IPS DF 19.7 (cell line): ENCODE data around the gene RADIL.

Experiments
- DNase-seq: peaks from one replicate; pipeline ENCODE4 v3.0.0-alpha.2; 2013; ENCODE audit warnings: low read depth, low spot score

Gene RADIL

GRCh38 chr7:4775848-4776623, 107.5 kb downstream of the RADIL start:
- no peak for DNase-seq

- DNase-seq = peak; percentile 80
Observed at GRCh38 chr7:4775250-4775847, 108.2 kb downstream of the RADIL start, which contains the start of gene AP5Z1. AP5Z1 (plus strand) TSS chr7:4775623; CDS start chr7:4775716, 93 bp downstream.

- DNase-seq = no peak
Observed at GRCh38 chr7:4774658-4775249, 108.8 kb downstream of the RADIL start.

- DNase-seq = no peak
Observed at GRCh38 chr7:4774007-4774406, 109.5 kb downstream of the RADIL start.

- no peak for DNase-seq
Observed at GRCh38 chr7:4772306-4772705, 111.2 kb downstream of the RADIL start.

GRCh38 chr7:4771737-4772136, 111.8 kb downstream of the RADIL start:
- DNase-seq = no peak

GRCh38 chr7:4770886-4771285, 112.6 kb downstream of the RADIL start:
- no peak for DNase-seq

- no peak for DNase-seq
Observed at GRCh38 chr7:4769761-4770160, 113.8 kb downstream of the RADIL start.

GRCh38 chr7:4768597-4769569, 114.6 kb downstream of the RADIL start:
- no peak for DNase-seq

GRCh38 chr7:4766666-4767519, 116.6 kb downstream of the RADIL start:
- DNase-seq = no peak

- DNase-seq = no peak
Observed at GRCh38 chr7:4765776-4766490, 117.6 kb downstream of the RADIL start.

GRCh38 chr7:4764402-4765007, 119.0 kb downstream of the RADIL start:
- no peak for DNase-seq

- no peak for DNase-seq
Observed at GRCh38 chr7:4763794-4764185, 119.7 kb downstream of the RADIL start.

- no peak for DNase-seq
Observed at GRCh38 chr7:4763091-4763793, 120.3 kb downstream of the RADIL start.

GRCh38 chr7:4762121-4763055, 121.1 kb downstream of the RADIL start:
- no peak for DNase-seq

GRCh38 chr7:4760952-4761351, 122.6 kb downstream of the RADIL start:
- no peak for DNase-seq

- no peak for DNase-seq
Observed at GRCh38 chr7:4759211-4759610, 124.3 kb downstream of the RADIL start.

- no peak for DNase-seq
Observed at GRCh38 chr7:4758791-4759190, 124.7 kb downstream of the RADIL start.
